ENCODE data around the gene PSME3IP1.
"Not testable (repeated sequence)": the region's sequence is repeated elsewhere in the genome, so short reads cannot be mapped to it uniquely, and the experiment has no call there.

Gene PSME3IP1

GRCh38 chr16:57185945-57186871 lies at the start of gene PSME3IP1, which contains the start of gene RSPRY1:
PSME3IP1 (minus strand) TSS chr16:57186039; CDS start chr16:57173854, 12,185 bp downstream.
RSPRY1 (plus strand) TSS chr16:57186329; CDS start chr16:57204659, 18,330 bp downstream.
- peak; percentile 72 for FAIRE-seq

- no peak for FAIRE-seq
Observed at GRCh38 chr16:57235128-57236021, 49.5 kb upstream of the PSME3IP1 start.

- FAIRE-seq, result no peak
Observed at GRCh38 chr16:57234707-57235092, 48.9 kb upstream of the PSME3IP1 start.

GRCh38 chr16:57233944-57234706 lies 48.3 kb upstream of the PSME3IP1 start:
- FAIRE-seq, result no peak

GRCh38 chr16:57231821-57232350 lies 46.0 kb upstream of the PSME3IP1 start:
- no peak for FAIRE-seq

GRCh38 chr16:57229079-57229478 lies 43.2 kb upstream of the PSME3IP1 start:
- FAIRE-seq, result no peak

- no peak for FAIRE-seq
Observed at GRCh38 chr16:57226701-57227621, 41.1 kb upstream of the PSME3IP1 start.

GRCh38 chr16:57225978-57226377 lies 40.1 kb upstream of the PSME3IP1 start:
- no peak for FAIRE-seq

- FAIRE-seq, result no peak
Observed at GRCh38 chr16:57224651-57225335, 39.0 kb upstream of the PSME3IP1 start.

GRCh38 chr16:57223057-57223456 lies 37.2 kb upstream of the PSME3IP1 start:
- FAIRE-seq, result no peak

GRCh38 chr16:57216968-57217367 lies 31.1 kb upstream of the PSME3IP1 start:
- FAIRE-seq, result no peak

GRCh38 chr16:57213462-57213861 lies 27.6 kb upstream of the PSME3IP1 start:
- FAIRE-seq, result no peak

- no peak for FAIRE-seq
Observed at GRCh38 chr16:57209780-57210179, 23.9 kb upstream of the PSME3IP1 start.

- FAIRE-seq, result no peak
Observed at GRCh38 chr16:57208926-57209325, 23.1 kb upstream of the PSME3IP1 start.

GRCh38 chr16:57204675-57205074 lies 18.8 kb upstream of the PSME3IP1 start:
- no peak for FAIRE-seq

- no peak for FAIRE-seq
Observed at GRCh38 chr16:57203451-57203850, 17.6 kb upstream of the PSME3IP1 start.

- no peak for FAIRE-seq
Observed at GRCh38 chr16:57202095-57202886, 16.5 kb upstream of the PSME3IP1 start.

GRCh38 chr16:57200926-57201325 lies 15.1 kb upstream of the PSME3IP1 start:
- FAIRE-seq, result not testable (repeated sequence)

GRCh38 chr16:57200321-57200720 lies 14.5 kb upstream of the PSME3IP1 start:
- not testable (repeated sequence) for FAIRE-seq

GRCh38 chr16:57196753-57197152 lies 10.9 kb upstream of the PSME3IP1 start:
- no peak for FAIRE-seq
